Trophoblast cell (in vitro differentiated cells and primary cell): ENCODE results near the gene PLEKHA4.
"Not testable (repeated sequence)": the region's sequence is repeated elsewhere in the genome, so short reads cannot be mapped to it uniquely, and the experiment has no call there.

Source experiments
- DNase-seq, 2 donors: peaks; one replicate each; pipeline ENCODE4 v3.0.0-alpha.2; 2016
- H2AFZ ChIP-seq: 2 replicates; pipeline ENCODE4 v1.6.1; 2013; ENCODE audit warnings: low read length, moderate library complexity, mild to moderate bottlenecking; ENCODE audit not compliant: insufficient read depth, poor library complexity
- H2AK5ac ChIP-seq: 2 replicates; pipeline ENCODE4 v1.6.1; 2013; ENCODE audit warnings: mild to moderate bottlenecking, low read length
- H2BK120ac ChIP-seq: 2 replicates; pipeline ENCODE4 v1.6.1; 2013; ENCODE audit warnings: low read length, mild to moderate bottlenecking, moderate library complexity; ENCODE audit not compliant: insufficient read depth, poor library complexity
- H2BK12ac ChIP-seq: 2 replicates; pipeline ENCODE4 v1.6.1; 2013; ENCODE audit warnings: mild to moderate bottlenecking, low read length, moderate library complexity
- H2BK5ac ChIP-seq: 2 replicates; pipeline ENCODE4 v1.6.1; 2013; ENCODE audit warnings: low read length, low read depth, moderate library complexity, mild to moderate bottlenecking; ENCODE audit not compliant: poor library complexity
- H3K14ac ChIP-seq: 2 replicates; pipeline ENCODE4 v1.6.1; 2013; ENCODE audit warnings: mild to moderate bottlenecking, low read length
- H3K18ac ChIP-seq: 2 replicates; pipeline ENCODE4 v1.6.1; 2013; ENCODE audit warnings: mild to moderate bottlenecking, low read length
- H3K23ac ChIP-seq: 2 replicates; pipeline ENCODE4 v1.6.1; 2013; ENCODE audit warnings: low read length
- H3K27ac ChIP-seq: 2 replicates; pipeline ENCODE4 v1.5.1; 2013; ENCODE audit warnings: low read depth, mild to moderate bottlenecking, inconsistent platforms, low read length, moderate library complexity
- H3K27me3 ChIP-seq: 2 replicates; pipeline ENCODE4 v1.6.1; 2013; ENCODE audit warnings: inconsistent platforms, mild to moderate bottlenecking, low read length, moderate library complexity; ENCODE audit not compliant: insufficient read depth
- H3K36me3 ChIP-seq, 2 experiments: 1 replicate in 1 of 2; 2 replicates in 1 of 2; pipeline ENCODE4 v1.6.1; 2013; ENCODE audit warnings: low read length in 2 of 2, mild to moderate bottlenecking in 2 of 2, moderate library complexity in 1 of 2; ENCODE audit not compliant: insufficient read depth in 2 of 2, control insufficient read depth in 1 of 2
- H3K4ac ChIP-seq: 2 replicates; pipeline ENCODE4 v1.6.1; 2013; ENCODE audit warnings: low read depth, mild to moderate bottlenecking, low read length, moderate library complexity
- H3K4me1 ChIP-seq, 2 experiments: 1 replicate in 1 of 2; 2 replicates in 1 of 2; pipeline ENCODE4 v1.6.1; 2013; ENCODE audit warnings: low read length in 2 of 2, mild to moderate bottlenecking in 2 of 2, moderate library complexity in 1 of 2; ENCODE audit not compliant: insufficient read depth in 2 of 2, control insufficient read depth in 1 of 2
- H3K4me2 ChIP-seq: 2 replicates; pipeline ENCODE4 v1.6.1; 2013; ENCODE audit warnings: inconsistent platforms, mild to moderate bottlenecking, low read length, moderate library complexity
- H3K4me3 ChIP-seq: 2 replicates; pipeline ENCODE4 v1.5.1; 2013; ENCODE audit warnings: mild to moderate bottlenecking, low read depth, low read length, inconsistent platforms
- H3K79me1 ChIP-seq: one replicate; pipeline ENCODE4 v1.6.1; 2013; ENCODE audit warnings: low read length
- H3K79me2 ChIP-seq: 2 replicates; pipeline ENCODE4 v1.6.1; 2013; ENCODE audit warnings: low read length, mild to moderate bottlenecking; ENCODE audit not compliant: control insufficient read depth, insufficient read depth, poor library complexity
- H3K9ac ChIP-seq: 2 replicates; pipeline ENCODE4 v1.6.1; 2013; ENCODE audit warnings: mild to moderate bottlenecking, low read length
- H3K9me3 ChIP-seq: 2 replicates; pipeline ENCODE4 v1.6.1; 2013; ENCODE audit warnings: low read depth, mild to moderate bottlenecking, control low read depth, inconsistent platforms, low read length; ENCODE audit not compliant: insufficient read depth
- H4K12ac ChIP-seq: 2 replicates; pipeline ENCODE4 v1.6.1; 2013; ENCODE audit warnings: low read depth, mild to moderate bottlenecking, low read length, moderate library complexity
- H4K8ac ChIP-seq: 2 replicates; pipeline ENCODE4 v1.6.1; 2013; ENCODE audit warnings: low read depth, mild to moderate bottlenecking, low read length, moderate library complexity
- H4K91ac ChIP-seq: one replicate; pipeline ENCODE4 v1.6.1; 2013; ENCODE audit warnings: low read depth, mild to moderate bottlenecking, low read length, moderate library complexity
- WGBS: extraction: QIAGEN DNeasy Blood & Tissue Kit; methylation state at CpG from one replicate; pipeline ENCODE4 v1.1.7; 2013; ENCODE audit warnings: missing lambda C conversion rate; ENCODE audit not compliant: insufficient read length, insufficient coverage; ENCODE audit errors: extremely low coverage; 5-methylcytosine and 5-hydroxymethylcytosine counted together

Gene PLEKHA4

GRCh38 chr19:48896191-48896720 lies 27.8 kb upstream of the PLEKHA4 start:
- H2AFZ ChIP-seq = no peak overlapping the region
- H3K79me2 ChIP-seq = peaks cover 4% of the 10 kb centered on the region
- H3K9ac ChIP-seq = no peak overlapping the region
- no peak overlapping the region for H3K4me2 ChIP-seq
- H3K18ac ChIP-seq = no peak overlapping the region
- H3K27ac ChIP-seq = no peak overlapping the region
- no peak overlapping the region for H4K8ac ChIP-seq
- H3K27me3 ChIP-seq = no peaks in the 10 kb centered on the region
- no peak overlapping the region for H3K23ac ChIP-seq
- H2BK120ac ChIP-seq = no peak overlapping the region
- no peak overlapping the region for H2BK5ac ChIP-seq
- no peak for DNase-seq
- H3K14ac ChIP-seq = no peak overlapping the region
- peaks cover 6% of the 10 kb centered on the region for H3K79me1 ChIP-seq
- H2AK5ac ChIP-seq = no peak overlapping the region
- H3K4me3 ChIP-seq = no peak overlapping the region
- no peak overlapping the region for H4K12ac ChIP-seq
- no CpG with 5 or more reads among the region's 25 CpGs for whole genome bisulfite sequencing
- H3K9me3 ChIP-seq = no peaks in the 10 kb centered on the region
- no peak overlapping the region for H2BK12ac ChIP-seq
- H3K4ac ChIP-seq = no peak overlapping the region
- peaks cover 8% of the 10 kb centered on the region in 2 experiments for H3K4me1 ChIP-seq
- H3K36me3 ChIP-seq = no peaks in the 10 kb centered on the region
- no peak overlapping the region for H4K91ac ChIP-seq

GRCh38 chr19:48895226-48895625 lies 26.8 kb upstream of the PLEKHA4 start:
- no peak overlapping the region for H2BK5ac ChIP-seq
- no peaks in the 10 kb centered on the region for H3K9me3 ChIP-seq
- no peak overlapping the region for H3K23ac ChIP-seq
- no peak overlapping the region for H2BK120ac ChIP-seq
- no peak overlapping the region for H3K18ac ChIP-seq
- no peak overlapping the region for H2AK5ac ChIP-seq
- WGBS = no CpG with 5 or more reads among the region's 21 CpGs
- H3K27ac ChIP-seq = no peak overlapping the region
- H2AFZ ChIP-seq = no peak overlapping the region
- H4K91ac ChIP-seq = no peak overlapping the region
- no peak overlapping the region for H4K8ac ChIP-seq
- no peak overlapping the region for H3K4me3 ChIP-seq
- peaks cover under 1% of the 10 kb centered on the region for H3K79me2 ChIP-seq
- peaks cover 2% of the 10 kb centered on the region for H3K79me1 ChIP-seq
- H4K12ac ChIP-seq = no peak overlapping the region
- H3K4ac ChIP-seq = no peak overlapping the region
- DNase-seq = no peak
- no peak overlapping the region for H3K9ac ChIP-seq
- H3K4me2 ChIP-seq = no peak overlapping the region
- no peak overlapping the region for H2BK12ac ChIP-seq
- H3K36me3 ChIP-seq = no peaks in the 10 kb centered on the region
- no peaks in the 10 kb centered on the region for H3K27me3 ChIP-seq
- H3K14ac ChIP-seq = no peak overlapping the region
- H3K4me1 ChIP-seq = peaks cover 2 to 3% of the 10 kb centered on the region in 2 experiments

- no peak overlapping the region for H3K4me3 ChIP-seq
- no CpG with 5 or more reads among the region's 4 CpGs for WGBS
Measured at GRCh38 chr19:48890551-48890950, 22.1 kb upstream of the PLEKHA4 start.

GRCh38 chr19:48889496-48889895 lies 21.1 kb upstream of the PLEKHA4 start:
- DNase-seq, H4K12ac ChIP-seq: not testable (repeated sequence)
- no CpG with 5 or more reads among the region's 3 CpGs for WGBS

More at GRCh38 chr19:48890551-48890950, 22.1 kb upstream of the PLEKHA4 start:
- no peaks in the 10 kb centered on the region for H3K79me2 ChIP-seq
- H3K4me2 ChIP-seq = no peak overlapping the region
- no peak overlapping the region for H4K91ac ChIP-seq
- no peak overlapping the region for H2BK5ac ChIP-seq
- H4K8ac ChIP-seq = no peak overlapping the region
- no peak overlapping the region for H2BK120ac ChIP-seq
- no peak overlapping the region for H3K27ac ChIP-seq
- no peak overlapping the region for H2AK5ac ChIP-seq
- no peaks in the 10 kb centered on the region for H3K4me1 ChIP-seq
- H3K9ac ChIP-seq = no peak overlapping the region
- no peaks in the 10 kb centered on the region for H3K79me1 ChIP-seq
- no peak overlapping the region for H2BK12ac ChIP-seq
- no peak overlapping the region for H3K14ac ChIP-seq
- H2AFZ ChIP-seq = no peak overlapping the region
- no peak overlapping the region for H3K23ac ChIP-seq
- no peaks in the 10 kb centered on the region for H3K36me3 ChIP-seq
- DNase-seq = no peak
- no peak overlapping the region for H4K12ac ChIP-seq
- H3K18ac ChIP-seq = no peak overlapping the region
- no peak overlapping the region for H3K4ac ChIP-seq
- H3K27me3 ChIP-seq = no peaks in the 10 kb centered on the region
- H3K9me3 ChIP-seq = no peaks in the 10 kb centered on the region

More at GRCh38 chr19:48889496-48889895, 21.1 kb upstream of the PLEKHA4 start:
- H3K14ac ChIP-seq, H2BK5ac ChIP-seq, H3K4me3 ChIP-seq, H3K4me1 ChIP-seq, H4K8ac ChIP-seq, H2AK5ac ChIP-seq, H3K4ac ChIP-seq, H3K23ac ChIP-seq, H3K18ac ChIP-seq, H3K27ac ChIP-seq, H3K4me2 ChIP-seq, H4K91ac ChIP-seq, H3K9ac ChIP-seq, H3K9me3 ChIP-seq, H3K27me3 ChIP-seq, H3K36me3 ChIP-seq, H3K79me2 ChIP-seq, H2BK120ac ChIP-seq, H2AFZ ChIP-seq, H3K79me1 ChIP-seq, H2BK12ac ChIP-seq: not testable (repeated sequence)
